AG09309 (cell line): ENCODE measurements around the gene RBM28.

ENCODE experiments used
- DNase-seq: peaks from one replicate; pipeline ENCODE4 v3.0.0-alpha.2; 2010; ENCODE audit warnings: low read depth
- H3K4me3 ChIP-seq: 2 replicates; pipeline ENCODE4 v1.5.1; 2011; ENCODE audit warnings: mild to moderate bottlenecking, low read depth, low read length, moderate library complexity; ENCODE audit not compliant: control insufficient read depth
- CTCF ChIP-seq: IDR thresholded peaks from 2 replicates; pipeline ENCODE4 v1.5.1; 2011; ENCODE audit warnings: mild to moderate bottlenecking, low read depth, low read length, inconsistent platforms; ENCODE audit not compliant: insufficient read depth, control insufficient read depth; ENCODE audit errors: missing control alignments

Gene RBM28

GRCh38 chr7:128381161-128381821 lies 37.6 kb upstream of the RBM28 start:
- peak; percentile 56 for TF ChIP-seq CTCF
- DNase-seq = no peak
- no peak overlapping the region for H3K4me3 ChIP-seq

GRCh38 chr7:128380483-128381106 lies 36.9 kb upstream of the RBM28 start:
- no peak for DNase-seq
- no peak overlapping the region for H3K4me3 ChIP-seq
- TF ChIP-seq CTCF = no peak

- H3K4me3 ChIP-seq = no peak overlapping the region
- no peak for DNase-seq
- no peak for TF ChIP-seq CTCF
Observed at GRCh38 chr7:128379900-128380479, 36.3 kb upstream of the RBM28 start.

GRCh38 chr7:128378637-128379036 lies 34.9 kb upstream of the RBM28 start:
- H3K4me3 ChIP-seq = no peak overlapping the region
- no peak for TF ChIP-seq CTCF
- no peak for DNase-seq

- no peak for TF ChIP-seq CTCF
- DNase-seq = no peak
- H3K4me3 ChIP-seq = no peak overlapping the region
Observed at GRCh38 chr7:128376077-128376476, 32.4 kb upstream of the RBM28 start.

- TF ChIP-seq CTCF = no peak
- H3K4me3 ChIP-seq = no peak overlapping the region
- no peak for DNase-seq
Observed at GRCh38 chr7:128374041-128374440, 30.3 kb upstream of the RBM28 start.
